ENCODE data around the gene AS3MT.

AS3MT gene

GRCh38 chr10:102894466-102895213, 25.4 kb downstream of the AS3MT start:
- H3K4me3 Mint-ChIP-seq: no peak overlapping the region
- no peak overlapping the region for H3K27ac Mint-ChIP-seq
- no peaks in the 10 kb centered on the region for H3K9me3 Mint-ChIP-seq
- H3K27me3 Mint-ChIP-seq: no peaks in the 10 kb centered on the region
- no peaks in the 10 kb centered on the region for H3K4me1 Mint-ChIP-seq
- H3K36me3 Mint-ChIP-seq: peaks cover 7% of the 10 kb centered on the region

- Mint-ChIP-seq H3K4me1 (no peaks in the 10 kb centered on the region), H3K9me3 (no peaks in the 10 kb centered on the region), H3K27ac (no peak overlapping the region), H3K4me3 (no peak overlapping the region), H3K36me3 (no peaks in the 10 kb centered on the region), H3K27me3 (no peaks in the 10 kb centered on the region)
These were observed 30.7 kb downstream of the AS3MT start for GRCh38 chr10:102900006-102900405.

GRCh38 chr10:102904346-102904745, 35.1 kb downstream of the AS3MT start:
- H3K4me3 Mint-ChIP-seq: no peak overlapping the region
- no peaks in the 10 kb centered on the region for H3K4me1 Mint-ChIP-seq
- no peaks in the 10 kb centered on the region for H3K9me3 Mint-ChIP-seq
- H3K36me3 Mint-ChIP-seq: no peaks in the 10 kb centered on the region
- H3K27ac Mint-ChIP-seq: no peak overlapping the region
- no peaks in the 10 kb centered on the region for H3K27me3 Mint-ChIP-seq

- H3K4me1 Mint-ChIP-seq: no peaks in the 10 kb centered on the region
These were observed 37.2 kb downstream of the AS3MT start for GRCh38 chr10:102906507-102906906.

GRCh38 chr10:102914781-102915180, 45.5 kb downstream of the AS3MT start:
- H3K4me1 Mint-ChIP-seq: peaks cover 23% of the 10 kb centered on the region
- H3K4me3 Mint-ChIP-seq: no peak overlapping the region
- no peaks in the 10 kb centered on the region for H3K36me3 Mint-ChIP-seq
- H3K27me3 Mint-ChIP-seq: peaks cover 3% of the 10 kb centered on the region
- H3K27ac Mint-ChIP-seq: no peak overlapping the region
- no peaks in the 10 kb centered on the region for H3K9me3 Mint-ChIP-seq

More at GRCh38 chr10:102906507-102906906, 37.2 kb downstream of the AS3MT start:
- no peaks in the 10 kb centered on the region for H3K36me3 Mint-ChIP-seq
- H3K27me3 Mint-ChIP-seq: no peaks in the 10 kb centered on the region
- no peak overlapping the region for H3K27ac Mint-ChIP-seq
- no peaks in the 10 kb centered on the region for H3K9me3 Mint-ChIP-seq
- no peak overlapping the region for H3K4me3 Mint-ChIP-seq

GRCh38 chr10:102916173-102916572, 46.9 kb downstream of the AS3MT start:
- Mint-ChIP-seq H3K36me3 (no peaks in the 10 kb centered on the region), H3K9me3 (no peaks in the 10 kb centered on the region), H3K27ac (peak overlapping the region; percentile 13), H3K27me3 (peaks cover 3% of the 10 kb centered on the region), H3K4me3 (peak overlapping the region; percentile 64), H3K4me1 (peaks cover 37% of the 10 kb centered on the region)

- H3K27me3 Mint-ChIP-seq: peaks cover 3% of the 10 kb centered on the region
- H3K4me1 Mint-ChIP-seq: peaks cover 50% of the 10 kb centered on the region
- peak overlapping the region; percentile 85 for H3K27ac Mint-ChIP-seq
These were observed 48.2 kb downstream of the AS3MT start for GRCh38 chr10:102917314-102917961.

GRCh38 chr10:102917962-102918816, 48.9 kb downstream of the AS3MT start, which contains the start of gene CNNM2:
CNNM2 (plus strand) TSS chr10:102918294; CDS start chr10:102918481, 187 bp downstream.
- Mint-ChIP-seq H3K27me3 (peaks cover 3% of the 10 kb centered on the region), H3K27ac (peak within 1 kb of the TSS; percentile 85), H3K36me3 (peaks cover 1% of the 10 kb centered on the region), H3K4me3 (peak within 1 kb of the TSS; percentile 95), H3K9me3 (no peaks in the 10 kb centered on the region), H3K4me1 (peaks cover 56% of the 10 kb centered on the region)

More at GRCh38 chr10:102917314-102917961, 48.2 kb downstream of the AS3MT start:
- Mint-ChIP-seq H3K4me3 (peak overlapping the region; percentile 95), H3K9me3 (no peaks in the 10 kb centered on the region), H3K36me3 (peaks cover 1% of the 10 kb centered on the region)

- Mint-ChIP-seq H3K4me1 (peaks cover 62% of the 10 kb centered on the region), H3K27me3 (peaks cover 3% of the 10 kb centered on the region), H3K9me3 (no peaks in the 10 kb centered on the region), H3K4me3 (peak overlapping the region; percentile 95), H3K36me3 (peaks cover 1% of the 10 kb centered on the region), H3K27ac (peak overlapping the region; percentile 53)
These were observed 49.6 kb downstream of the AS3MT start for GRCh38 chr10:102918817-102919245.

GRCh38 chr10:102919246-102919959, 50.1 kb downstream of the AS3MT start:
- Mint-ChIP-seq H3K27me3 (peaks cover 3% of the 10 kb centered on the region), H3K27ac (peak overlapping the region; percentile 53), H3K9me3 (no peaks in the 10 kb centered on the region), H3K4me3 (peak overlapping the region; percentile 95), H3K36me3 (peaks cover 1% of the 10 kb centered on the region), H3K4me1 (peaks cover 64% of the 10 kb centered on the region)

- H3K27ac Mint-ChIP-seq: no peak overlapping the region
- H3K9me3 Mint-ChIP-seq: no peaks in the 10 kb centered on the region
- H3K27me3 Mint-ChIP-seq: peaks cover 3% of the 10 kb centered on the region
- H3K4me3 Mint-ChIP-seq: peak overlapping the region; percentile 95
- peaks cover 59% of the 10 kb centered on the region for H3K4me1 Mint-ChIP-seq
- H3K36me3 Mint-ChIP-seq: peaks cover 1% of the 10 kb centered on the region
These were observed 50.9 kb downstream of the AS3MT start for GRCh38 chr10:102919992-102920739.

GRCh38 chr10:102923601-102924000, 54.3 kb downstream of the AS3MT start:
- Mint-ChIP-seq H3K27ac (no peak overlapping the region), H3K9me3 (no peaks in the 10 kb centered on the region), H3K4me1 (peaks cover 53% of the 10 kb centered on the region), H3K4me3 (peak overlapping the region; percentile 42), H3K36me3 (peaks cover 8% of the 10 kb centered on the region), H3K27me3 (no peaks in the 10 kb centered on the region)

- H3K4me1 Mint-ChIP-seq: peaks cover 29% of the 10 kb centered on the region
- no peaks in the 10 kb centered on the region for H3K9me3 Mint-ChIP-seq
- no peak overlapping the region for H3K27ac Mint-ChIP-seq
- no peak overlapping the region for H3K4me3 Mint-ChIP-seq
- H3K36me3 Mint-ChIP-seq: peaks cover 16% of the 10 kb centered on the region
- no peaks in the 10 kb centered on the region for H3K27me3 Mint-ChIP-seq
These were observed 57.6 kb downstream of the AS3MT start for GRCh38 chr10:102926842-102927241.

GRCh38 chr10:102927311-102928010, 58.2 kb downstream of the AS3MT start:
- Mint-ChIP-seq H3K4me3 (no peak overlapping the region), H3K27me3 (no peaks in the 10 kb centered on the region), H3K9me3 (no peaks in the 10 kb centered on the region), H3K27ac (no peak overlapping the region), H3K4me1 (peaks cover 23% of the 10 kb centered on the region), H3K36me3 (peaks cover 15% of the 10 kb centered on the region)

Measured in activated naive CD4-positive, alpha-beta T cell treated with anti-CD3 and anti-CD28 coated beads, Interleukin-2, amount 50 U/mL, for 24 hours (primary cell).